ENCODE results near the gene SOWAHC.
"Not testable (repeated sequence)": the region's sequence is repeated elsewhere in the genome, so short reads cannot be mapped to it uniquely, and the experiment has no call there.

The SOWAHC gene

GRCh38 chr2:109613922-109614714 lies at the start of gene SOWAHC, which contains the start of gene SEPTIN10:
SOWAHC (plus strand) TSS chr2:109614364; CDS start chr2:109614490, 126 bp downstream.
SEPTIN10 (minus strand) TSS chr2:109613966; CDS start chr2:109613827, 139 bp downstream.
- TF ChIP-seq, protein P1, sequence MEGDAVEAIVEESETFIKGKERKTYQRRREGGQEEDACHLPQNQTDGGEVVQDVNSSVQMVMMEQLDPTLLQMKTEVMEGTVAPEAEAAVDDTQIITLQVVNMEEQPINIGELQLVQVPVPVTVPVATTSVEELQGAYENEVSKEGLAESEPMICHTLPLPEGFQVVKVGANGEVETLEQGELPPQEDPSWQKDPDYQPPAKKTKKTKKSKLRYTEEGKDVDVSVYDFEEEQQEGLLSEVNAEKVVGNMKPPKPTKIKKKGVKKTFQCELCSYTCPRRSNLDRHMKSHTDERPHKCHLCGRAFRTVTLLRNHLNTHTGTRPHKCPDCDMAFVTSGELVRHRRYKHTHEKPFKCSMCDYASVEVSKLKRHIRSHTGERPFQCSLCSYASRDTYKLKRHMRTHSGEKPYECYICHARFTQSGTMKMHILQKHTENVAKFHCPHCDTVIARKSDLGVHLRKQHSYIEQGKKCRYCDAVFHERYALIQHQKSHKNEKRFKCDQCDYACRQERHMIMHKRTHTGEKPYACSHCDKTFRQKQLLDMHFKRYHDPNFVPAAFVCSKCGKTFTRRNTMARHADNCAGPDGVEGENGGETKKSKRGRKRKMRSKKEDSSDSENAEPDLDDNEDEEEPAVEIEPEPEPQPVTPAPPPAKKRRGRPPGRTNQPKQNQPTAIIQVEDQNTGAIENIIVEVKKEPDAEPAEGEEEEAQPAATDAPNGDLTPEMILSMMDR (IDR thresholded peaks at IDR 0.05; ENCODE audit: insufficient read depth, low read depth, low read length, missing control alignments) = no peak
- DNase-seq (ENCODE audit: low read depth) = peak; percentile 97
- H3K4me3 ChIP-seq (ENCODE audit: low read depth, low read length) = peak within 1 kb of the TSS; percentile 91

DNA sequence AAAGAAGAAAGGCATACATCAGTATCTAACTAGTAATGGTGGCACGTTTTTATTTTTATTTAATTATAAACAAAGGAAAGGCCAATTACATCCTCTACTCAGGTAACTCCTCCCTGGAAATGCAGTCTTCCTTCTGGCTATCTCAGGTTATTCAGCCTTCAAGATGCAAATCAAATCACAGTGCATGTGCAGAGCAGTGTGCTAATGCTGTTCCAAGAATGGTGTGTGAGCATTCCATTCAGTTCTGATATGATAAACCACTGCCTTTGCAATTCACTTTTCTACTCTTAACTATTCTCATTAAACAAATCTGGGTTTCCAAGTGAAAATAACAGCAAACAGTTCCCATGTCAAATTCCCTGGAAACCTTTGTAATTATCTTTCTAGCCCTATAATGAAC lies 38.8 kb upstream of the SOWAHC start:
- TF ChIP-seq, protein P1 (IDR thresholded peaks at IDR 0.05; ENCODE audit: insufficient read depth, low read depth, low read length, missing control alignments) = no peak
- DNase-seq (ENCODE audit: low read depth) = no peak
- H3K4me3 ChIP-seq (ENCODE audit: low read depth, low read length) = no peak overlapping the region

- not testable (repeated sequence) for H3K4me3 ChIP-seq (ENCODE audit: low read depth, low read length); DNase-seq (ENCODE audit: low read depth)
Observed at GRCh38 chr2:109577630-109578029, 36.5 kb upstream of the SOWAHC start.

DNA sequence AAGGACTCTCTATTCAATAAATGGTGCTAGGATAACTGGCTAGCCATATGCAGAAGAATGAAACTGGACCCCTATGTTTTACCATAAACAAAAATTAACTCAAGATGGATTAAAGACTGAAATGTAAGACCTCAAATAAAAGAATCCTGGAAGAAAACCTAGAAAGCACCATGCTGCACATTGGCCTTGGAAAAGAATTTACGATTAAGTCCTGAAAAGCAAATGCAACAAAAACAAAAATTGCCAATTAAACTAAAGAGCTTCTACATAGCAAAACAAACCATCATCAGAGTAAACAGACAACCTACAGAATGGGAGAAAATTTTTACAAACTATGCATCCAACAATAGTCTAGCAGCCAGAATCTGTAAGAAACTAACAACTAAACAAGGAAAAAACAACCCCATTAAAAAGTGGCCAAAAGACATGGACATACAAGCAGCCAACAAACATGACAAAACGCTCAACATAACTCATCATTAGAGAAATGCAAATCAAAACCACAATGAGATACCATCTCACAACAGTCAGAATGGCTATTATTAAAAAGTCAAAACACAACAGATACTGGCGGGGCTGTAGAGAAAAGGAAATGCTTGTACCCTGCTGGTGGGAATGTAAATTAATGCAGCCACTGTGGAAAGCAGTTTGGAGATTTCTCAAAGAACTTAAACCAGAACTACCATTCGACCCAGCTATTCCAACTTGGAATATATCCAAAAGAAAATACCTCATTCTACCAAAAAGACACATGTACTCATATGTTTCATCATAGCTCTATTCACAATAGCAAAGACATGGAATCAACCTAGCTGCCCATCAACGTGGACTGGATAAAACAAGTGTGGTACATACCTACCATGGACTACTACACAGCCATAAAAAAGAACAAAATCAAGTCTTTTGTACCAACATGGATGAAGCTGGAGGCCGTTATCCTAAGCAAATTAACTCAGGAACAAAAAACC lies 31.0 kb upstream of the SOWAHC start:
- TF ChIP-seq, protein P1 (IDR thresholded peaks at IDR 0.05; ENCODE audit: insufficient read depth, low read depth, low read length, missing control alignments) = no peak
- no peak overlapping the region for H3K4me3 ChIP-seq (ENCODE audit: low read depth, low read length)
- DNase-seq (ENCODE audit: low read depth) = peak; percentile 78

DNA sequence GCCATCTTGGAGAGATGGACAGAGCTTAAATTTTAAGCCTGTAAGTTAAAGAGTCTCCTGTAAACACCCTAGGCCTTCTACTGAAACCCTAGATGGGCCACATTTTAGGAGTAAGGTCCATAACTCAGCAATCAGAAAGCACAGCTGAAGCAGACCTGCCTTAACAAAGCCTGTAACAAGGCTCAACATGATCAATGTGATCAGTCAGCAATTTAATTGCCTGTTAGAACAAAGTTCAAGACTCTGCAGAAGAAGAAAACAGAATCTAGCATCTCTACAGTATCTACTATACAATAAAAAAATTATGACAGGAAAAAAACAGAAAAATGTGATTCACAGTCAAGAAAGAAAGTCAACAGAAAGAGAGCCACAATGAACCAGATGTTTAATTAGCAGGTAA lies 27.5 kb upstream of the SOWAHC start:
- no peak overlapping the region for H3K4me3 ChIP-seq (ENCODE audit: low read depth, low read length)
- TF ChIP-seq, protein P1 (IDR thresholded peaks at IDR 0.05; ENCODE audit: insufficient read depth, low read depth, low read length, missing control alignments) = no peak
- DNase-seq (ENCODE audit: low read depth) = no peak

GRCh38 chr2:109591206-109591605 lies 23.0 kb upstream of the SOWAHC start:
- DNase-seq (ENCODE audit: low read depth) = no peak
- H3K4me3 ChIP-seq (ENCODE audit: low read depth, low read length) = no peak overlapping the region
- TF ChIP-seq, protein P1 (IDR thresholded peaks at IDR 0.05; ENCODE audit: insufficient read depth, low read depth, low read length, missing control alignments) = no peak

GRCh38 chr2:109592905-109593304 lies 21.3 kb upstream of the SOWAHC start:
- TF ChIP-seq, protein P1 (IDR thresholded peaks at IDR 0.05; ENCODE audit: insufficient read depth, low read depth, low read length, missing control alignments) = no peak
- DNase-seq (ENCODE audit: low read depth) = peak; percentile 36
- no peak overlapping the region for H3K4me3 ChIP-seq (ENCODE audit: low read depth, low read length)
